Activated CD8-positive, alpha-beta memory T cell treated with anti-CD3 and anti-CD28 coated beads, Interleukin-2, amount 50 U/mL, for 1 hour (primary cell): ENCODE data around the gene ZCCHC7.
"Not testable (repeated sequence)": the region's sequence is repeated elsewhere in the genome, so short reads cannot be mapped to it uniquely, and the experiment has no call there.

Source experiments
- DNase-seq: peaks from one replicate; pipeline ENCODE4 v3.0.0-alpha.2; 2020; ENCODE audit errors: extremely low read depth

Gene ZCCHC7

DNA sequence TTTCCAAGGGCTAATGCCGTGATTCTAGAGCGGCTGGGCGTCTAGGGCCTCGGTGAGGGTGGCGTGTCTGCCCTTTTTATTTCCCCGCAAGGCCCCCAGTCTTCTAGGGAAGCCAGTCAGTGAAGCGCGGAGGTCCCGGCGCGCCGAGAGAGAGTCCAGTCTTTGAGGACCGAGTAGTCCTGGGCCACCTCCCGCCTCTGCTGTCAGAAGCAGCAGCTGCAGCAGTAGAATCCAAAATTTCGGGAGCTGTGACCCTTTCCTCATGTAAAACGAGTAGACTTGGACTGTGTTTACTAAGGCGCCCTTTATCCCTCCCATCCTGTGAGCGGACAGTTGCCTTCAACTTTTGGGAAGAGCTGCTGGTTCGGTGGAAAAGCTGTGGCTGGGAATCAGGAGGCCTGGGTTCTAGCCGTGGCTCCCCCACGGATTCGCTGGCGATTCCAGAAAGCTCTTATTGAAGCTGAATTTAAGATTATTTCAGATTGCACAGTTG, 515 bp downstream of the ZCCHC7 start:
- DNase-seq, result not testable (repeated sequence)

GRCh38 chr9:37121881-37122280, 1.5 kb downstream of the ZCCHC7 start:
- DNase-seq, result no peak

GRCh38 chr9:37126214-37126788, 5.9 kb downstream of the ZCCHC7 start:
- DNase-seq, result no peak

- no peak for DNase-seq
These were observed 6.6 kb downstream of the ZCCHC7 start for GRCh38 chr9:37127018-37127417.

DNA sequence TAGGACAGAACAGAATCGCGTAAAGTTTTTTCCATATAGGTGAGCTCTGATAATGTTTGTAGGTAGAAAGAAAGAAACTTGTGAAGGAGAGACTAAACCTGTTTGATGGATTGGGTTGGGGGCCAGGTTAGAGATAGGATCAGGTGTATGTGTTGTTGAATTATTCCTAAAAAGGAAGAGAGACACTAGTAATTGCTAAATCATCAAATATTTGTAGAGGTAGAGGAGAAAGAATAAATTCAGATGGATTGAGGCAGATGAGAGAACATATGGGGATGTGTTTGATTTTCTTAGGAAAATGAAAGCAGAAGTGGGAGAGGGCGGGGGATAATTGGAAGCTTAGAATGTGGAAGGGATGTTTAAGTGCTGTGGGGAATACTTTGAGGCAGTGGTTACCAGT, 7.7 kb downstream of the ZCCHC7 start:
- no peak for DNase-seq

GRCh38 chr9:37134166-37134565, 13.8 kb downstream of the ZCCHC7 start:
- no peak for DNase-seq

DNA sequence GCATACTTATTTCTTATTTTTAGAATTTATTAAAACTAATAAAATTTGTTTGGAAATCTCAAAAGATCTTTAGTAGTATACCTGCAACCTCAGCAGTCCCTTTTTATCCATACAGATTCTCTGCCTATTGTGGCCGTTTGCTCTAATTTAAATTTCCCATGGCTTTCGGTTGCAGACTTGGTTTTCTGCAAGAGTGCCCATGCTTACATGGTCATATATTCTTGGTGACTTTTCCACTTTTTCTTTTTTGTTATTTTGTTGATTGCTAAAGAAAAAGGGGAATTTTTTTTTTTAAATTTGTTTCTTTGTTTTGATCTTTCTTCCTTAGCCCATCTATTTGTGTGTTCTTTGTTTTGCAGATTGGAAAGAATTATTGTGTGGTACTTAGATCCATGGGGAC, 20.6 kb downstream of the ZCCHC7 start:
- no peak for DNase-seq

- DNase-seq, result no peak
These were observed 24.4 kb downstream of the ZCCHC7 start for GRCh38 chr9:37144762-37145161.

DNA sequence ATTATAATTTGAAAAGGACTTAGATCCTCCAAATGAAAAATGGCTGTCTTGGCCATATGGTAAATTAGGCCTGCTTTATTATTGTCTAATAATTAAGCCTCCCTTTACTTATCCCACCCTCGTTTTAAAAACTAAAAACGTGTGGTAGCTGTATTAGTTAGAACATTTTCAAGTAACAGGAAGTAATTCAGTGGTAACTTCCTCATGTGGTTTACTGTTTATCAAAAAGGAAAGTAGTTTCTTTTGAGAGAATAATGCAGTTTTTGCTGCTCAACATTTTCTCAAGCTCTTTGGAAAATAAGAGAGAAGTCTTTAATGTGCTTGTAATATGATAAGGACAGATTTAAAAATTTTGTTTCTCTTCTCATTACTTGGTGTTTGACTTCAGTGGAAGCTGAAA, 26.0 kb downstream of the ZCCHC7 start:
- DNase-seq, result no peak

DNA sequence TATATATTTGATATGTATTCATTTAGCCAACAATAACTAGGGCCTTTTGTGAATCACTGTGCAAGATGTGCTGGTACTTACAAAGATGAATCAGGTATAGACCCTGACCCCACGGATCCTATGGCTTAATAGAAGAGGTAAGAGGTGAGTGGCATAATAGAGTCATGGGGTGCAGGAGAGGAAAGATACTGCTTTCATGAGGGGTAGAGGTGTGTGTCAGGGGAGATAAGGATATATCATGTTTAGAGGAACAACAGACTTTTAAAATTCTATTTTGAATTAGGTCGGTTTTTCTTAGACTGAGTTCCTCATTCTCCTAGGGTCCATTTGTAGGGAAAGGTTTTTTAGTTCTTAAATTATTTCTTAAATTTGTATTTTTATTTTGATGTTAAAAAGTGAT, 27.8 kb downstream of the ZCCHC7 start:
- no peak for DNase-seq

DNA sequence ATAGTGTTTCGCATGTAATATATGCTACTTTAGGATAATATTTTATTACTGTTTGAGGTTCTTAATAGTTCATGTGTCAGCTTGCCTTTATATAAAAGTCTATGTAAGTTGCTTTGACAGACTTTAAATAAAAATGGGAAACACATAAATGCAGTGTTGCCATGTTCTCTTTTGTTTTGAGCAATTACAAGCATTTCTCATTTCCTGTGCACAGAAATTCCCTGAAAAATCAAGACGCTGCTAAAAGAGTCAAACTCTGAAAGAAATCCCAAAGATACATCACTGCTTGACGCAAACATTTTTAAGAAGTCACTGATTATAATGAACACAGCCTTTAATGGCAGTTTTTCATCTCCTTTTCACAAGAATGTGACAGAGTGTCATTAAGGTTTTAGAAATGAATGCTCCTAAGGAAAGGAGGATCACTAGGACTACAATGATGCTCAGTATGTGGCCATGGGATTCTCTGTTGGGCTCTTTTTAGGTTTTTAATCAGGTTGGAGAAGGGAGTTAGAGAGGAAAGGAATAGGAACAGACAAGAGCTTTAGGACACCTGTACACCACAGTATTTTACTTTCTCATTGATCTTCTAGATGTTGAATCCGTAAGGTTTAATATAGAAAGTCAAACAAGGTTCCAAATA, 29.4 kb downstream of the ZCCHC7 start:
- DNase-seq, result no peak

GRCh38 chr9:37150415-37150814, 30.0 kb downstream of the ZCCHC7 start:
- no peak for DNase-seq

DNA sequence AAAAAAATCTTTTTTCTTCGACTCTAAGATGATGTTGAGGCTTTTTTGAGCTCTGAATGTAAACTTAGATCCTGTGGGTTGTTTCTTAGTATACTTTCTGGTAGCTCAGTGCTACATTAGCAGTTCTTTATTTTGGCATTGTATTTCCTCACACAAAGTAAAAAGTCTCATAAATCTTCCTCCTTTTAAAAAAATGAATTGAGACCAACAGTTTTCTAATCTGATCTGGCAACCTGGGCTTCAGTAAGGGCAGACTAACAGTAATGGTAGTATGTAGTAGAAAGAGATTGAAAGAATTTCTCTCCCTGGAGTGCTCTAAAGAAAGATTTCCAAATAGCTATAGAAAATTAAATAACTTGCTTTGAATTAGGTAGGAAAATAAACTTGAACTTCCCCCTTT, 31.4 kb downstream of the ZCCHC7 start:
- no peak for DNase-seq

DNA sequence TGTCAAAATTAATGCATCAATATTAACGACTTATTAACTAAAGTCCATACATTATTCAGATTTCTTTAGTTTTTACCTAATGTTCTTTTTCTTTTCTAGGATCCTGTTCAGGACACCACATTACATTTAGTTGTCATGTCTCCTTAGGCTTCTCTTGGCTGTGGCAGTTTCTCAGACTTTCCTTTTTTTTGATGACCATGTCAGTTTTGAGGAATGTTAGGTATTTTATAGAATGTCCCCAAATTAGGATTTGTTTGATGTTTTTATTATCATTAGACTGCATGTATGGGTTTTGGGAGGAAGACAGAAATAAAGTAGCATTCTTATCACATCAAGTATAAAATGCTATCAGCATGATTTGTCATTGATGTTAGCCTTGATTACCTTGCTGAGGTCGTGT, 32.0 kb downstream of the ZCCHC7 start:
- DNase-seq, result no peak

DNA sequence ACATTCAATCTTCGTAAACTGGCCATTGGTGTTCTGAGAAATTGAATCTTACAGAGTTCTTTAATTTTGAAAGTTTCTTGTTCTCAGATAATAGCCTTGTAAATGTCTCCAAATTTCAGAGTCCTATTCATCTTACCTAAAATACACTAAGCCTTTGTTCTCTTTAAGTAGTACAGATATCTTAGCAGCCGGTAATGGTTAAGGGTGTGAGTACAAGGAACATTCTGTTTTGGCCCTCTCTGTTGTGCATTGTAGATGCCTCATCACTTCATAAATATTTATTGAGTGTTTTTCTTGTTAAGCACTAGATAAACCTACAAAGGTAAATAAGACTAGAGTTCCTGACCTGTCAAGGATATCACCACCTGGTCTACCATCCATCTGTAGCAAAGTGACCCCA, 35.2 kb downstream of the ZCCHC7 start:
- no peak for DNase-seq

GRCh38 chr9:37156205-37156604, 35.8 kb downstream of the ZCCHC7 start:
- DNase-seq, result no peak

DNA sequence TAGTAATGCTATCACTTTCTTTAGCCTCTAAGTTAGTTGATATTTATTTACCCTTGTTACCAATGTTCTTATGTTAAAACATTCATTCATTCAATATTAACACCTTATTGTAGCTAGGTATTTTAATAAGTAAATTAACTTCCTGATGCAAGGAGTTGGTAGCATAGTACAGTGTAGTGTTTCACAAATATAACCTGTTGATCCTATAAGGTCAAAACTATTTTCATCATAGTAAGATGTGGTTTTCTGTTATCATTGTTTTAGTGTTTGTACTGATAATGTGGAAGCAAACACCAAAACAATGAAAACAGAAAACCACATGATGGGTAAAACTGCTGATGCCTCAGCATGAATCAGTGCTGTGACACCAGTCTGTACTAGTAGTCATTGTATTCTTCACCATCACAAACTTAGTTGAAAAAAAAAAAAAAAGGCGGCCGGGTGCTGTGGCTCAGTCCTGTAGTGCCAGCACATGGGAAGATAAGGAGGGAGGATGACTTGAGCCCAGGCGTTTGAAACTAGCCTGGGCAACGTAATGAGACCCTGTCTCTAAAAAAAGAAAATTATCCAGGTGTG, 36.5 kb downstream of the ZCCHC7 start:
- DNase-seq, result no peak

GRCh38 chr9:37157726-37158377, 37.5 kb downstream of the ZCCHC7 start:
- DNase-seq, result no peak

GRCh38 chr9:37163299-37163698, 42.9 kb downstream of the ZCCHC7 start:
- DNase-seq, result no peak

GRCh38 chr9:37164335-37164734, 44.0 kb downstream of the ZCCHC7 start:
- not testable (repeated sequence) for DNase-seq

DNA sequence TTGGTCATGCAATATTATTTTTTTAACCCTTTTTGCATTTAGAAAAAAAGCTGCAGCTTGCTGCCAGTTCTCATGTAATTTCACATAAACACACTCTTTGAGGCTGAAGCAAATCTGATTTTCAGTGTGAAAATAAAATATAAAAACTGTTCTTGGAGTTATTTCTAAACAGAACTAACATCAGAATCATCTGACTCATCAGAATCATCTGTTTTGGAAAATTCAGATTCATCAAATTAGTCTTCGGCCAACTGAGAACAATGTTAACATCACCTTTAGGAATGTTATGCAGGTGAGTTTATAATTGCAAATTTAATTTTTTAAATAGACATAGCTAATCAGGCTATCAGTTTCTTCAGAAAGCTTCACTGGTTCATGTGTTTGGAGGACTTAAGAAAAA, 45.3 kb downstream of the ZCCHC7 start:
- no peak for DNase-seq

GRCh38 chr9:37167456-37168047, 47.2 kb downstream of the ZCCHC7 start:
- DNase-seq, result no peak

DNA sequence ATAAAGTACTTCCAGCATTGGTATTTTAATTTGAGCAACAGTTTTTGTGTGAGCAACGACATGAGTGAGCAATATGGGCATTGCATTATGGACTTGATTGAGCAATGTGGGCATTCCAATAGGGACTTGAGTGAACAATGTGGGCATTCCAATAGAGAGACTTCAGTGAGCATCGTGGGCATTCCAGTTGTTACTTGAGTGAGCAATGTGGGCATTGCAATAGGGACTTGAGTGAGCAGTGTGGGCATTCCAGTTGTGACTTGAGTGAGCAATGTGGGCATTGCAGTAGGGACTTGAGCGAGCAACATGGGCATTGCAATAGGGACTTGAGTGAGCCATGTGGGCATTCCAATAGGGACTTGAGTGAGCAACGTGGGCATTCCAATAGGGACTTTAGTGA, 52.2 kb downstream of the ZCCHC7 start:
- no peak for DNase-seq
